SH-SY5Y (cell line): ENCODE data around the gene RBMS3.
A peak's percentile ranks its signal among the peaks of the same experiment; 100 is the strongest.

ENCODE experiments used
- GATA2 ChIP-seq: IDR thresholded peaks from 2 replicates; pipeline ENCODE4 v1.6.1; 2011; ENCODE audit warnings: mild to moderate bottlenecking, low read depth, low read length
- GATA3 ChIP-seq: IDR thresholded peaks from 2 replicates; pipeline ENCODE4 v1.6.1; 2011; ENCODE audit warnings: low read depth, mild to moderate bottlenecking, low read length, moderate library complexity

Gene RBMS3

DNA sequence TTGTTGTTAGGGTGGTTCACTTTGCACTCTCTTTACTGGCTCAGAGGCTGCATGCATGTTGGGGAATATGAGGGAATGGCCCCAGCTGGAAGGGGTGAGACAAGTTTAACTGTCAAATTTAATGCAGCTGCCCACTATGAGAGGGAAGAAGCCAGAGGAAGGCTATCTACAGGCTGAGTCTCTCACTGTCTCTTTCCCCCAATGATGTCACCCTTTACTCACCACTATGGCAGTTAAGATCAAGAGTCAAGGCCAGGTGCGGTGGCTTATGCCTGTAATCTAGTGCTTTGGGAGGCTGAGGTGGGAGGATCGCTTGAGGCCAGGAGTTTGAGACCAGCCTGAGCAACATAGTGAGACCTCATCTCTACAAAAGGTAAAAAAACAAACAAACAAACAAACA lies 12.2 kb upstream of the RBMS3 start:
- TF ChIP-seq GATA2 (no peak), GATA3 (no peak)

GRCh38 chr3:29270752-29271151 lies 10.1 kb upstream of the RBMS3 start:
- TF ChIP-seq GATA3: no peak
- no peak for TF ChIP-seq GATA2

- TF ChIP-seq GATA3 (no peak), GATA2 (no peak)
Observed at GRCh38 chr3:29271475-29271874, 9.4 kb upstream of the RBMS3 start.

GRCh38 chr3:29274667-29275066 lies 6.2 kb upstream of the RBMS3 start:
- TF ChIP-seq GATA3 (no peak), GATA2 (no peak)

DNA sequence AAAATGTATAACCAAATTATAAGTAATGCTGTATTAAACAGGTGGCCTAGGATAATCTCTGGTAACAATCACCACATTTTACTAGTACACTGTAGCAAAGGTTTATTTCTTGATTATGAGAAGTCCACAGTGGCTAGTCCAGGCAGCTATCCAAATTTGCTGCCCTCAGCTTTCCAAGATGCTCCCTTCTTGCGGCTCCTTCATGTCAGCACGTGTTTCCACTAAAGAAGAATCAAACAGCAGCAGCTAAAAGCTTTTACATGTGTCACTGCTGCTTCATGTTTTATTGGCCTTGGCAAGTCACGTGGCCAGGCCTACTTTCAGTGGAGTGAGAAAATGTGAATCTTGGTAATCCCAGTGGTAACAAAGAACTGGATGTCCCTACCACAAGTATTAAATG lies 5.6 kb upstream of the RBMS3 start:
- TF ChIP-seq GATA2 (no peak), GATA3 (no peak)

GRCh38 chr3:29277249-29277648 lies 3.6 kb upstream of the RBMS3 start:
- TF ChIP-seq GATA2 (no peak), GATA3 (no peak)

GRCh38 chr3:29279286-29279685 lies 1.6 kb upstream of the RBMS3 start:
- TF ChIP-seq GATA3 (no peak), GATA2 (no peak)

DNA sequence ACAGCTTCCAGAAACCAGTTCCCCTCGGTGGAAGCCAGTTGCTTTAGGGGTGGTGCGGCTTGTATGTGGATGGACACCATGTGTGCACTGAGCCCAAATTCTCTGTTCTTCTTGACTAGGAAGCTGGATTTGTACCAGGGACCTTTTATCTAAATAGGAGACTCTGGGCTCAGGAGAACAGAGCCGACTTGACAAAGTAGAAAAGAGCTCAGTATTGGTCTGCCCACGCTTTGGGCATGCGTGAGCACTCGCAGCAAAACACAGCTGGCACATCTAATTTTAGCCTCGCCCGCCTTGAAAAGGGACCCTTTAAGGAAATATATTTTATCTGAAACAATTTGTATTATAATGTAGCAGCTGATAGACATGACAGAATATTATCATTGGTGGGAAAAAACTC lies 1.1 kb upstream of the RBMS3 start:
- TF ChIP-seq GATA3 (no peak), GATA2 (0 out of 2 replicates have a peak, but pooled peaks have one; percentile 12)

GRCh38 chr3:29281094-29281343 lies 148 bp downstream of the RBMS3 start:
- TF ChIP-seq GATA2 (no peak), GATA3 (no peak)

GRCh38 chr3:29281344-29282241 lies 722 bp downstream of the RBMS3 start:
- TF ChIP-seq GATA2 (peak; percentile 70), GATA3 (no peak)

DNA sequence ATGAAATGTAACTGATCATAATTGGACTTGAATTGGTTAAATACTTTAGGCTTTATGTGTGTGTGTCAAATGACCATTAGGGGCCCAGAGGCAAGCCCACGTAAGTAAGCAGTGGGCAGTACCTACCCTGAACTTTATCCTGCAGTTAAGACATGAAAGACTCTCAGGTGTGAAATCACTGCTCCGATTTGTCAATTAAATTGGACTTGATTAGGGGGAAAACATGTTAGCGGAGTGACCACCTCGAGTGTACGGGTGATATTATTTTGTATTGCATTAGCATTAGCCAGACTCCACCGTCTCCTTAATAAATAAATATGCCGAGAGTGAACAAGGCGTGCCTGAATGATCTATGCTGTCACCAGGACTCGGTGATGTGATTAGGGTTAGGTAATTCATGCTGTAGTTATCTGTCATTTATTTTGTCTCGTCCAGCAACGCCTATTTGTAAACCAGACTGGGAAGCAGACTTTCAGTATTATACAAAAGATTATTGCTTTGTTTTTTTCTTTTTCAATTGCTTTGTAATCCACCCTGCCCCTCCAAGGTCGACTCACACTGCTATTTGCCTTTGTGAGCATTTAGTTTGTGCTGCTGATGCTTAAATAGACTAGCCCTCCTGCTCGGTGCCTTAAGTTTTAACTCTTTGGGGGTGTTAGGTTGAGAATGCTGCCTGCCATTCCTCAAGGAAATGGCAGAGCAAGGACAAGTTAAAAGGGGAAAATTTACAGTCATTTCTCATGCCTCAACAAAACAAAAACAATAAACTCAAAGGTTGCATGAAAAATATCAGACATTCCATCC lies 1.8 kb downstream of the RBMS3 start:
- TF ChIP-seq GATA3 (no peak), GATA2 (no peak)

GRCh38 chr3:29283231-29284119 lies 2.6 kb downstream of the RBMS3 start:
- TF ChIP-seq GATA3: no peak
- TF ChIP-seq GATA2: no peak; the same call in 1 of the 2 replicates

GRCh38 chr3:29284497-29284896 lies 3.6 kb downstream of the RBMS3 start:
- TF ChIP-seq GATA2 (no peak), GATA3 (no peak)
